ENCODE results near the gene DRAXIN. TPM values are rescaled to one million over a fixed set of nuclear protein-coding genes. Genes with fewer than 3 reads are reported as not detected.

The DRAXIN gene
- total and polyA plus RNA-seq, 12 donors = under 0.01 to 0.08 (median 0.06) TPM; not detected in 7

DNA sequence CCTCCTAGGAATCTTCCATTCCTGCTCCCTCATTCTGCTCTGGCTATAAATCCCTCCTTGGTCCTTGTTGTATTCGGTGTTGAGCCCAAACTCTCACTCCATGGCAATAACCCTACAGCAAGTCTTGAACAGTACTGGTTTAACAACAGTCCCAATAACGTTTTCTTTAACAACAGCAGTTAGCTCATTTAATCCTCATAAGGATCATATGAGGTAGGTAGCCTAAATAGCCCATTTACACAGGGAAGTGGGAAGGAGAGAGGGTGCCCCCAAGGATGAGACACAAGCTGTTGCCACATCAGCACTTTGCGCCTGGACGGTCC lies 44.0 kb downstream of the DRAXIN start:
- peak overlapping the region in 2 of 4 donors; percentile 87 to 93 for H3K4me3 ChIP-seq
- H3K27me3 ChIP-seq = no peaks in the 10 kb centered on the region
- TF ChIP-seq CTCF (IDR thresholded peaks at IDR 0.05) = no peak
- TF ChIP-seq POLR2A (IDR thresholded peaks at IDR 0.05) = no peak
- intact Hi-C loops (cut with DNase I) = no loop called here
- no peak for DNase-seq
- 31 to 42% (median 39%) methylated on average over 2 to 4 of the region's 4 CpGs for WGBS, 4 donors
- H3K36me3 ChIP-seq (replicated peaks in 1 of 2) = no peaks in the 10 kb centered on the region
- H3K9me3 ChIP-seq (replicated peaks in 1 of 3) = no peaks in the 10 kb centered on the region
- peaks cover 20 to 53% of the 10 kb centered on the region in 2 donors for H3K4me1 ChIP-seq (replicated peaks in 1 of 2)
- peak overlapping the region in 4 of 5 donors; percentile 45 to 85 (median 76) for H3K27ac ChIP-seq

- peak within 1 kb of the TSS; percentile 10 to 85 (median 69) for H3K27ac ChIP-seq
- H3K4me3 ChIP-seq = peak within 1 kb of the TSS; percentile 80 to 93 (median 86)
- peaks cover 20 to 46% of the 10 kb centered on the region in 2 donors for H3K4me1 ChIP-seq (replicated peaks in 1 of 2)
- TF ChIP-seq CTCF (IDR thresholded peaks at IDR 0.05) (peak in 1 of 6 experiments; percentile 5), POLR2A (IDR thresholded peaks at IDR 0.05) (no peak)
- H3K9me3 ChIP-seq (replicated peaks in 1 of 3) = no peaks in the 10 kb centered on the region
- 0 to 1% (median 1%) methylated on average over 19 to 59 of the region's 59 CpGs for WGBS, 4 donors
- no peaks in the 10 kb centered on the region for H3K27me3 ChIP-seq
- intact Hi-C loops (cut with DNase I) = no loop called here
- peak; percentile 93 to 98 (median 96) for DNase-seq
- no peaks in the 10 kb centered on the region for H3K36me3 ChIP-seq (replicated peaks in 1 of 2)
These were observed 44.6 kb downstream of the DRAXIN start, which contains the start of gene AGTRAP for GRCh38 chr1:11735854-11736745. Gene AGTRAP, plus strand, starts transcription at chr1:11736136. Its CDS starts 73 bp downstream, at chr1:11736209.

- Histone ChIP-seq H3K9me3 (replicated peaks in 1 of 3) (no peaks in the 10 kb centered on the region), H3K27me3 (no peaks in the 10 kb centered on the region), H3K36me3 (replicated peaks in 1 of 2) (no peaks in the 10 kb centered on the region), H3K4me1 (replicated peaks in 1 of 2) (peaks cover 20 to 38% of the 10 kb centered on the region in 2 donors), H3K27ac (peak overlapping the region; percentile 10 to 85 (median 69)), H3K4me3 (peak overlapping the region in 3 of 4 donors; percentile 80 to 93 (median 87))
- DNase-seq = peak in 6 of 7 donors; percentile 36 to 76 (median 60)
- TF ChIP-seq POLR2A (IDR thresholded peaks at IDR 0.05) = peak in 1 of 2 donors; percentile 23
- no peak for TF ChIP-seq CTCF (IDR thresholded peaks at IDR 0.05)
- intact Hi-C loops (cut with DNase I) = no loop called here
- WGBS, 4 donors = 14 to 19% (median 16%) methylated on average over 10 to 15 of the region's 15 CpGs
These were observed 45.5 kb downstream of the DRAXIN start for GRCh38 chr1:11736746-11737639.

- H3K4me3 ChIP-seq = no peak overlapping the region
- H3K27me3 ChIP-seq = no peaks in the 10 kb centered on the region
- WGBS, 4 donors = 71 to 81% (median 75%) methylated on average over 1 to 2 of the region's 2 CpGs
- intact Hi-C loops (cut with DNase I) = no loop called here
- H3K36me3 ChIP-seq (replicated peaks in 1 of 2) = no peaks in the 10 kb centered on the region
- H3K9me3 ChIP-seq (replicated peaks in 1 of 3) = no peaks in the 10 kb centered on the region
- DNase-seq = no peak
- TF ChIP-seq CTCF (IDR thresholded peaks at IDR 0.05) (no peak), POLR2A (IDR thresholded peaks at IDR 0.05) (no peak)
- peaks cover 14 to 30% of the 10 kb centered on the region in 2 donors for H3K4me1 ChIP-seq (replicated peaks in 1 of 2)
- no peak overlapping the region for H3K27ac ChIP-seq
These were observed 46.6 kb downstream of the DRAXIN start for GRCh38 chr1:11738096-11738495.
